ENCODE measurements around the gene FLT4. TPM values are rescaled to one million over a fixed set of nuclear protein-coding genes. Genes with fewer than 3 reads are reported as not detected.

FLT4 gene
- polyA plus RNA-seq, 1 donor from 2014 or later: 0.04 TPM

DNA sequence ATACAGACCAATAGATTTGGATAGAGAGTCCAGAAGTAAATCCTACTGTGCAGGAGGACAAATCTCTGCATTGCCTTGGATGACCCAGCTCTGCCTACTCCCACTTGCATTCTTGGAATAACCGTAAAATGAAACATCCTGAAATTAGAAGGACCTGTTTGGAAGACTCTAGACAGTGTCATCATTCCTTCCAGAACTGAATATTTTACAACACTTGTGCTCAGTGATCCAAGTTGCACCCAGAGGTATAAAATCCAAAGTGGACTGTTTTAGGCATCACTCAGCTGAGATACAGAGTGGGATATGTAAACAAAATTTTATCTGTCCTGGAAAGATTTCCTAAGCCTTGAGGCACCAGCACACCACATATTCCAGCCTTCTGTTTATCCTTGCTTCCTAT lies 46.7 kb upstream of the FLT4 start:
- H3K4me2 ChIP-seq (ENCODE audit: low read length): no peak overlapping the region
- H3K9me2 ChIP-seq (ENCODE audit: insufficient read depth, low read length): no peaks in the 10 kb centered on the region
- no peaks in the 10 kb centered on the region for H3K79me2 ChIP-seq (replicated peaks; ENCODE audit: insufficient read depth, low read length)
- H3K4me3 ChIP-seq (ENCODE audit: low read length): no peak overlapping the region
- no peaks in the 10 kb centered on the region for H3K27me3 ChIP-seq (ENCODE audit: insufficient read depth, low read depth, low read length)
- no peaks in the 10 kb centered on the region for H3K36me3 ChIP-seq (ENCODE audit: insufficient read depth, low read length)
- H3F3A ChIP-seq (ENCODE audit: insufficient read depth, low read length, poor library complexity, severe bottlenecking): no peaks in the 10 kb centered on the region
- H3K27ac ChIP-seq (ENCODE audit: low read length): no peak overlapping the region
- H3K9me3 ChIP-seq (ENCODE audit: low read length): peaks cover 4% of the 10 kb centered on the region
- TF ChIP-seq SMC3 (conservative IDR thresholded peaks at IDR 0.05; ENCODE audit: poor library complexity) (no peak), MXI1 (conservative IDR thresholded peaks at IDR 0.05; ENCODE audit: poor library complexity, severe bottlenecking) (no peak), EZH2 (IDR thresholded peaks at IDR 0.05; ENCODE audit: borderline replicate concordance, insufficient read depth, low read length, poor library complexity, severe bottlenecking) (no peak), POLR2AphosphoS5 (IDR thresholded peaks at IDR 0.05) (no peak), RAD21 (conservative IDR thresholded peaks at IDR 0.05) (no peak), TAF1 (IDR thresholded peaks at IDR 0.05; ENCODE audit: low read depth) (no peak), EP300 (conservative IDR thresholded peaks at IDR 0.05; ENCODE audit: poor library complexity, severe bottlenecking) (no peak)
- TF ChIP-seq, protein P1, sequence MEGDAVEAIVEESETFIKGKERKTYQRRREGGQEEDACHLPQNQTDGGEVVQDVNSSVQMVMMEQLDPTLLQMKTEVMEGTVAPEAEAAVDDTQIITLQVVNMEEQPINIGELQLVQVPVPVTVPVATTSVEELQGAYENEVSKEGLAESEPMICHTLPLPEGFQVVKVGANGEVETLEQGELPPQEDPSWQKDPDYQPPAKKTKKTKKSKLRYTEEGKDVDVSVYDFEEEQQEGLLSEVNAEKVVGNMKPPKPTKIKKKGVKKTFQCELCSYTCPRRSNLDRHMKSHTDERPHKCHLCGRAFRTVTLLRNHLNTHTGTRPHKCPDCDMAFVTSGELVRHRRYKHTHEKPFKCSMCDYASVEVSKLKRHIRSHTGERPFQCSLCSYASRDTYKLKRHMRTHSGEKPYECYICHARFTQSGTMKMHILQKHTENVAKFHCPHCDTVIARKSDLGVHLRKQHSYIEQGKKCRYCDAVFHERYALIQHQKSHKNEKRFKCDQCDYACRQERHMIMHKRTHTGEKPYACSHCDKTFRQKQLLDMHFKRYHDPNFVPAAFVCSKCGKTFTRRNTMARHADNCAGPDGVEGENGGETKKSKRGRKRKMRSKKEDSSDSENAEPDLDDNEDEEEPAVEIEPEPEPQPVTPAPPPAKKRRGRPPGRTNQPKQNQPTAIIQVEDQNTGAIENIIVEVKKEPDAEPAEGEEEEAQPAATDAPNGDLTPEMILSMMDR (IDR thresholded peaks at IDR 0.05; ENCODE audit: poor library complexity, severe bottlenecking): no peak
- TF ChIP-seq, protein P2, sequence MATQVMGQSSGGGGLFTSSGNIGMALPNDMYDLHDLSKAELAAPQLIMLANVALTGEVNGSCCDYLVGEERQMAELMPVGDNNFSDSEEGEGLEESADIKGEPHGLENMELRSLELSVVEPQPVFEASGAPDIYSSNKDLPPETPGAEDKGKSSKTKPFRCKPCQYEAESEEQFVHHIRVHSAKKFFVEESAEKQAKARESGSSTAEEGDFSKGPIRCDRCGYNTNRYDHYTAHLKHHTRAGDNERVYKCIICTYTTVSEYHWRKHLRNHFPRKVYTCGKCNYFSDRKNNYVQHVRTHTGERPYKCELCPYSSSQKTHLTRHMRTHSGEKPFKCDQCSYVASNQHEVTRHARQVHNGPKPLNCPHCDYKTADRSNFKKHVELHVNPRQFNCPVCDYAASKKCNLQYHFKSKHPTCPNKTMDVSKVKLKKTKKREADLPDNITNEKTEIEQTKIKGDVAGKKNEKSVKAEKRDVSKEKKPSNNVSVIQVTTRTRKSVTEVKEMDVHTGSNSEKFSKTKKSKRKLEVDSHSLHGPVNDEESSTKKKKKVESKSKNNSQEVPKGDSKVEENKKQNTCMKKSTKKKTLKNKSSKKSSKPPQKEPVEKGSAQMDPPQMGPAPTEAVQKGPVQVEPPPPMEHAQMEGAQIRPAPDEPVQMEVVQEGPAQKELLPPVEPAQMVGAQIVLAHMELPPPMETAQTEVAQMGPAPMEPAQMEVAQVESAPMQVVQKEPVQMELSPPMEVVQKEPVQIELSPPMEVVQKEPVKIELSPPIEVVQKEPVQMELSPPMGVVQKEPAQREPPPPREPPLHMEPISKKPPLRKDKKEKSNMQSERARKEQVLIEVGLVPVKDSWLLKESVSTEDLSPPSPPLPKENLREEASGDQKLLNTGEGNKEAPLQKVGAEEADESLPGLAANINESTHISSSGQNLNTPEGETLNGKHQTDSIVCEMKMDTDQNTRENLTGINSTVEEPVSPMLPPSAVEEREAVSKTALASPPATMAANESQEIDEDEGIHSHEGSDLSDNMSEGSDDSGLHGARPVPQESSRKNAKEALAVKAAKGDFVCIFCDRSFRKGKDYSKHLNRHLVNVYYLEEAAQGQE (IDR thresholded peaks at IDR 0.05; ENCODE audit: borderline replicate concordance): no peak
- H2AFZ ChIP-seq (ENCODE audit: low read depth, low read length): no peak overlapping the region
- no peak overlapping the region for H3K9ac ChIP-seq (ENCODE audit: low read length)
- H4K20me1 ChIP-seq (ENCODE audit: insufficient read depth): no peaks in the 10 kb centered on the region

DNA sequence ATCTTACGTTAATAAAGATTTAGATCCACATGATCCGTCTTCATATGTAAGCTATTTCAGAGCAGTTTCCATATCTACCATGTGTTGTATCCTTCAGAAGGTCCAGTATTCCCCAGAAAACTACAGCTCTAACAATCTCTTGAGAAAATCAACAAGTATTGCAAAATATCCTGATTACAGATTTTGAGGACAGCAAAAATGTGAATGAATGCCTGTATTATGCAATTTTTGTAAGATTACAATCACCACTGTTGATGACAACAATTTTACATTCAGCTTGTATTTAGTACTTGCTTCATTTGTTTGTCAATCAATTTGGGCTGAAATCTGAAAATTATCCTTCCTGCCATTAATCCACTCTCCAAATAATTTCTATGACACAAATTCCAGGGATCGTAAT lies 43.0 kb upstream of the FLT4 start:
- Histone ChIP-seq H3K9ac (ENCODE audit: low read length) (no peak overlapping the region), H3K9me2 (ENCODE audit: insufficient read depth, low read length) (no peaks in the 10 kb centered on the region), H3K36me3 (ENCODE audit: insufficient read depth, low read length) (no peaks in the 10 kb centered on the region), H4K20me1 (ENCODE audit: insufficient read depth) (no peaks in the 10 kb centered on the region), H3K4me2 (ENCODE audit: low read length) (no peak overlapping the region), H3F3A (ENCODE audit: insufficient read depth, low read length, poor library complexity, severe bottlenecking) (no peaks in the 10 kb centered on the region), H3K79me2 (replicated peaks; ENCODE audit: insufficient read depth, low read length) (no peaks in the 10 kb centered on the region), H3K27me3 (ENCODE audit: insufficient read depth, low read depth, low read length) (no peaks in the 10 kb centered on the region), H3K27ac (ENCODE audit: low read length) (no peak overlapping the region), H3K9me3 (ENCODE audit: low read length) (peaks cover 4% of the 10 kb centered on the region), H3K4me3 (ENCODE audit: low read length) (no peak overlapping the region), H2AFZ (ENCODE audit: low read depth, low read length) (no peak overlapping the region)
- TF ChIP-seq RAD21 (conservative IDR thresholded peaks at IDR 0.05) (no peak), TAF1 (IDR thresholded peaks at IDR 0.05; ENCODE audit: low read depth) (no peak), MXI1 (conservative IDR thresholded peaks at IDR 0.05; ENCODE audit: poor library complexity, severe bottlenecking) (no peak), EZH2 (IDR thresholded peaks at IDR 0.05; ENCODE audit: borderline replicate concordance, insufficient read depth, low read length, poor library complexity, severe bottlenecking) (no peak), SMC3 (conservative IDR thresholded peaks at IDR 0.05; ENCODE audit: poor library complexity) (no peak), POLR2AphosphoS5 (IDR thresholded peaks at IDR 0.05) (no peak), EP300 (conservative IDR thresholded peaks at IDR 0.05; ENCODE audit: poor library complexity, severe bottlenecking) (no peak)
- TF ChIP-seq, protein P1 (IDR thresholded peaks at IDR 0.05; ENCODE audit: poor library complexity, severe bottlenecking): no peak
- TF ChIP-seq, protein P2 (IDR thresholded peaks at IDR 0.05; ENCODE audit: borderline replicate concordance): no peak
